Measurements from ENCODE around the gene AMOTL1.
"Not testable (repeated sequence)": the region's sequence is repeated elsewhere in the genome, so short reads cannot be mapped to it uniquely, and the experiment has no call there.

Gene AMOTL1

GRCh38 chr11:94888204-94888603 lies 120.0 kb downstream of the AMOTL1 start:
- DNase-seq, result no peak

DNA sequence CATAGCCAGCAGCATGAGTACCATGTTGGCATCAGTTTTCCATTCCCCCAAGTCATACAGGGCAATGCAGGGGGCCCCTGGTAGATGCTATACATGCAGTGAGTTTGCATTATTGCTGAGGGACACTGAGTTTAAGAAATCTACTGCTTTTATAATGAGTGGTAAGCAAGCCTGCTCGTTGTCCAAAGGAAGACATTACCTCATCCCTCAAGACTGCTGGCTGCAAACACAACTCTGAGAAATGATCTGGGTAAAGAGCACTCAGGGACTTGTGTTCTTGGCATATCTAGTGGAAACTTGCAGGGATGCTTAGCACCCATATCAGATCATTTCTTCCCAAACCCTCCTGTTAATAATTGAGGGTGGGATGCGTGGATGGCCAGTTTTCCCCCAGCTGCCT lies 127.3 kb downstream of the AMOTL1 start:
- DNase-seq, result no peak

- DNase-seq, result no peak
These were observed 127.8 kb downstream of the AMOTL1 start for GRCh38 chr11:94895971-94896370.

- no peak for DNase-seq
These were observed 129.2 kb downstream of the AMOTL1 start for GRCh38 chr11:94897330-94897768.

DNA sequence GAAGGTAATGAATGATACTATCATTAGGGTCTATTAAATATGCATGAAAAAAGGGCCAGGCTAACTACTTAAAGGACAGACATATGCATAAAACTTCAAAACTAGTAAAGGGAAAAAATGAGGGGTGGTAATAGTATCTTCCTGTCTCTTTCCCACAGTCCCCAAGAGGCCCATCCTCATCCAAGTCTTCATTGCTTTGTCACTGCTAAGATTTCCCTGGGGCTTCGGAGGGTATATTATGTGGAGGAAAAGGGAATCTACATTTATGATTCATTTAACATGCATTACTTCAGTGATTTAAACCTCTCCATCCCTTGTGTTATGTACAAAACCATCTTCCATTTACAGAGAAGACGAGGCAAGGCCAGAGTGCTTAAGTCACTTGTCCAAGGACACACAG lies 139.1 kb downstream of the AMOTL1 start:
- no peak for DNase-seq

DNA sequence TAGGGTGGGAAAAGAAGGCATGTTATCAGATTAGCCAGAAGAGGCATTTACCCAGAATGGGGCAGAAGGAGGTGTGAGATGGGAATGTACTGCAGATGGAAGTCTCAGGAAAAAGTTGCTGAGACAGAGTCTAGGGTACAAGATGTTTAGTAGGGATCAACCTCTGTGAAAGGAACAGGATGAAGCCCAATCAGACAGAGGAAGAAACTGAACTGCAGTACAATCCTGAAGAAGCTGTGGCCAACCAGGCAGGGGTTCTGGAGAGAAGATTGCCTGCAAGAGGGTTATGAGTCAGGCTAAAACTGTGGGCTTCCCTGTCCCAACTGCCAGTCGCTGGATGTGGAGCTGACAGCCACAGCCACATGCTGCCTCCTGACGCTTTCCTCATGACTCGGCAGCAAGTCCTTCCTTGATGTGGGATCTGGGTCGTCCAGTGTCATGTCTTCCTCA lies 141.2 kb downstream of the AMOTL1 start:
- no peak for DNase-seq

DNA sequence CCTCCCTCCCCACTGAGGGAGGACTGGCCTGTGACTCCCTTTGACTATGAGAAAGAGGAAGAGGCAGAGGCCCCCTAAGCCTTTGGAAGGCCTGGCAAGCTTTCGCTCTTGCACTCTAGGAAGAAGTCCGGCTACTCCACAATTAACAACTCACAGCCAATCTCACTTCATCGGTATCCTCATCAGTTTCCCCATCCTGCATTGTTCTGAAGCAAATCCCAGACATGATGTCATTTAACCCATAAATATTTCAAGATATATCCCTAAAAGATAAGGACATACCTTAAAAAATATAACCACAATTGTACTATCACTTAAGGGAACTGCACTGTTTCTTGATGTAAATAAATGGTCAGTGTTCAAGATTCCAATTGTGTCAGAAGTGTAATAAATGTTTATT lies 142.1 kb downstream of the AMOTL1 start:
- DNase-seq, result no peak

GRCh38 chr11:94910779-94911178 lies 142.6 kb downstream of the AMOTL1 start:
- DNase-seq, result no peak

- no peak for DNase-seq
These were observed 144.7 kb downstream of the AMOTL1 start for GRCh38 chr11:94912806-94913205.

DNA sequence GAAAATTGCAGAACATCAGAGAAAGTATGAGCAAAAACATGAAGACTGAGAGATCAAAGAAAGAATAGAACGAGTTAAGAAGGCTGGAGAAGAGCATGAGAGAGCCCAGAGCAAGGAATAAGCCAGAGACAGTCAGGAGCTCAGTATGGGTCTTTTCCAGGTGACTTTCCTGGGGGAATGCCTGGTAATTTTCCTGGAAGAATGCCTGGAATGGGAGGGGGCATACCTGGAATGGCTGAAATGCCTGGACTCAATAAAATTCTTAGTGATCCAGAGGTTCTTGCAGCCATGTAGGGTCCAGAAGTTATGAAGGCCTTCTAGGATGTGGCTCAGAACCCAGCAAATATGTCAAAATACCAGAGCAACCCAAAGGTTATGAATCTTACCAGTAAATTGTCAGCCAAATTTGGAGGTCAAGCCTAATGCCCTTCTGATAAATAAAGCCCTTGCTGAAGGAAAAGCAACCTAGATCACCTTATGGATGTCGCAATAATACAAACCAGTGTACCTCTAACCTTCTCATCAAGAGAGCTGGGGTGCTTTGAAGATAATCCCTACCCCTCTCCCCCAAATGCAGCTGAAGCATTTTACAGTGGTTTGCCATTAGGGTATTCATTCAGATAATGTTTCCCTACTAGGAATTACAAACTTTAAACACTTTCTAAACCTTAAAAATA lies 145.7 kb downstream of the AMOTL1 start:
- DNase-seq, result not testable (repeated sequence)

GRCh38 chr11:94920311-94920710 lies 152.2 kb downstream of the AMOTL1 start:
- no peak for DNase-seq

- no peak for DNase-seq
These were observed 154.3 kb downstream of the AMOTL1 start for GRCh38 chr11:94922321-94923003.

- DNase-seq, result no peak
These were observed 154.8 kb downstream of the AMOTL1 start for GRCh38 chr11:94923004-94923334.

DNA sequence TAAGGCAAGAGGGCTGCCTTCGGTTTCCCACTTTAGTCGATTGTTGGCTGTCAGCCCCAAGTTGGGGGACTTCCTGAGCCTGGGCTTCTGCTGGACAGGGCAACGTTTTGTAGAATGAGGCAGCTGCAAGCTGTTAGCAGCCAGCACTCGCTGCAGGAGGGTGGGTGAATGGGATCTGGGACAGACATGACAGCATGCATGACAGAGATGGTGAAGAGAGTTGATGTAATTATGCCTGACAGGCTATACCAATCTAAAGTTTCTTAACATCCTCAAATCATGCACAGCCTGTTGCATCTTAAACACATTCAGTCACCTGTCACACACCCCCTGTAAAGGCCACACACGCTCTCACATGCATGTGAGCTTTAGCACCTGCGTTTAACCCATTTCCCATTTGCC lies 156.0 kb downstream of the AMOTL1 start:
- no peak for DNase-seq

GRCh38 chr11:94924612-94925011 lies 156.5 kb downstream of the AMOTL1 start:
- DNase-seq, result no peak

GRCh38 chr11:94925422-94926270 lies 157.5 kb downstream of the AMOTL1 start:
- no peak for DNase-seq

DNA sequence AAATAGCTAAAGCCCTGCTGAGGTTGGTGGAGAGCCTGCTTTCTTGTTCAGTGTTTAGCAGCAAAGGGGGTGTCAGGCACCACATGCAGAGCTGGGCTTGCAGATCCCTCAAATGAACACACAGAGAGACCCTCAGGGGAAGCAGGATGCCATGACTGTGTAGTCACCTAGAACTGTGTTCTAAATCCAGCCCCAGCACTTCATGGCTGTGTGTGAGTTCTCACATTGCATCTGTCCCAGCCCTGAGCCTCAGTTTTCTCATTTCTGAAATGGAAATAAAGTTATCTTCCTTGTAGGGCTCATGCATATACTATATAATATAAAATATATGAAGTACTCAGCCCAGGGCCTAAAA lies 158.1 kb downstream of the AMOTL1 start:
- DNase-seq, result no peak
